CD4-positive, alpha-beta T cell treated with Interleukin-1 beta for 1 hour (primary cell): ENCODE data around the gene KLF16.
"Not testable (repeated sequence)": the region's sequence is repeated elsewhere in the genome, so short reads cannot be mapped to it uniquely, and the experiment has no call there.

ENCODE experiments used
- DNase-seq, 2 donors: peaks; one replicate each; pipeline ENCODE4 v3.0.0-alpha.2; 2020 to 2022

The KLF16 gene

GRCh38 chr19:1863328-1863637 is at the start of gene KLF16:
TSS of gene KLF16 (minus strand) at chr19:1863579. CDS start at chr19:1863497, 82 bp downstream.
- DNase-seq = no peak

GRCh38 chr19:1912760-1913505 is 49.6 kb upstream of the KLF16 start:
- no peak for DNase-seq

- DNase-seq = no peak
Measured at GRCh38 chr19:1911995-1912394, 48.6 kb upstream of the KLF16 start.

GRCh38 chr19:1911098-1911497 is 47.7 kb upstream of the KLF16 start:
- DNase-seq = no peak

- DNase-seq = no peak
Measured at GRCh38 chr19:1910177-1910576, 46.8 kb upstream of the KLF16 start.

GRCh38 chr19:1909761-1910080 is 46.3 kb upstream of the KLF16 start:
- no peak for DNase-seq

- DNase-seq = no peak
Measured at GRCh38 chr19:1908364-1908678, 44.9 kb upstream of the KLF16 start.

GRCh38 chr19:1907563-1908363 is 44.4 kb upstream of the KLF16 start:
- DNase-seq = no peak

GRCh38 chr19:1906985-1907562 is 43.7 kb upstream of the KLF16 start:
- DNase-seq = no peak

GRCh38 chr19:1905863-1906375 is 42.5 kb upstream of the KLF16 start:
- no peak for DNase-seq

- peak; percentile 99 for DNase-seq
Measured at GRCh38 chr19:1905110-1905862, 41.9 kb upstream of the KLF16 start, which contains the start of the genes ADAT3 and SCAMP4. TSS of gene ADAT3 (plus strand) at chr19:1905399. CDS start at chr19:1912048, 6,649 bp downstream. TSS of gene SCAMP4 (plus strand) at chr19:1905399. CDS start at chr19:1915020, 9,621 bp downstream.

GRCh38 chr19:1904860-1905109 is 41.4 kb upstream of the KLF16 start:
- DNase-seq = no peak

- no peak for DNase-seq
Measured at GRCh38 chr19:1902923-1903322, 39.5 kb upstream of the KLF16 start.

GRCh38 chr19:1901940-1902404 is 38.6 kb upstream of the KLF16 start:
- peak in 1 of 2 donors; percentile 78 for DNase-seq

- no peak for DNase-seq
Measured at GRCh38 chr19:1896508-1896907, 33.1 kb upstream of the KLF16 start.

- no peak for DNase-seq
Measured at GRCh38 chr19:1893791-1894190, 30.4 kb upstream of the KLF16 start.

GRCh38 chr19:1889907-1890306 is 26.5 kb upstream of the KLF16 start:
- DNase-seq = no peak

- DNase-seq = no peak
Measured at GRCh38 chr19:1888385-1888784, 25.0 kb upstream of the KLF16 start.

- not testable (repeated sequence) for DNase-seq
Measured at GRCh38 chr19:1886360-1886759, 23.0 kb upstream of the KLF16 start.

GRCh38 chr19:1885398-1886119 is 22.2 kb upstream of the KLF16 start, which contains the start of gene ABHD17A:
TSS of gene ABHD17A (minus strand) at chr19:1885496. CDS start at chr19:1881566, 3,930 bp downstream.
- peak; percentile 95 to 96 for DNase-seq

- DNase-seq = no peak
Measured at GRCh38 chr19:1884719-1885334, 21.4 kb upstream of the KLF16 start.

GRCh38 chr19:1884291-1884718 is 20.9 kb upstream of the KLF16 start:
- peak; percentile 62 to 66 for DNase-seq
